GM13976 (cell line): ENCODE results near the gene COL13A1.

Source experiments
- DNase-seq: peaks from one replicate; pipeline ENCODE4 v3.0.0; 2012; ENCODE audit warnings: low spot score
- in situ Hi-C: fragments of 300-500 bp; cut with MboI; formaldehyde crosslinking; loops from one replicate; pipeline ENCODE4 v1.12.0; 2022; ENCODE audit warnings: low sequenced_read_pairs, mixed read lengths, inconsistent platforms; ENCODE audit not compliant: unreplicated experiment
- TF ChIP-seq, protein P1 (sequence below): IDR thresholded peaks from 2 replicates; pipeline ENCODE4 v1.5.1; 2012; ENCODE audit warnings: borderline replicate concordance, mild to moderate bottlenecking; ENCODE audit not compliant: insufficient read depth; ENCODE audit errors: extremely low read depth, missing control alignments, control extremely low read depth

COL13A1 gene

GRCh38 chr10:69840773-69841172 lies 39.1 kb downstream of the COL13A1 start:
- in situ Hi-C loops, result no loop called here
- DNase-seq, result no peak
- TF ChIP-seq, protein P1, sequence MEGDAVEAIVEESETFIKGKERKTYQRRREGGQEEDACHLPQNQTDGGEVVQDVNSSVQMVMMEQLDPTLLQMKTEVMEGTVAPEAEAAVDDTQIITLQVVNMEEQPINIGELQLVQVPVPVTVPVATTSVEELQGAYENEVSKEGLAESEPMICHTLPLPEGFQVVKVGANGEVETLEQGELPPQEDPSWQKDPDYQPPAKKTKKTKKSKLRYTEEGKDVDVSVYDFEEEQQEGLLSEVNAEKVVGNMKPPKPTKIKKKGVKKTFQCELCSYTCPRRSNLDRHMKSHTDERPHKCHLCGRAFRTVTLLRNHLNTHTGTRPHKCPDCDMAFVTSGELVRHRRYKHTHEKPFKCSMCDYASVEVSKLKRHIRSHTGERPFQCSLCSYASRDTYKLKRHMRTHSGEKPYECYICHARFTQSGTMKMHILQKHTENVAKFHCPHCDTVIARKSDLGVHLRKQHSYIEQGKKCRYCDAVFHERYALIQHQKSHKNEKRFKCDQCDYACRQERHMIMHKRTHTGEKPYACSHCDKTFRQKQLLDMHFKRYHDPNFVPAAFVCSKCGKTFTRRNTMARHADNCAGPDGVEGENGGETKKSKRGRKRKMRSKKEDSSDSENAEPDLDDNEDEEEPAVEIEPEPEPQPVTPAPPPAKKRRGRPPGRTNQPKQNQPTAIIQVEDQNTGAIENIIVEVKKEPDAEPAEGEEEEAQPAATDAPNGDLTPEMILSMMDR, result no peak

- no peak for DNase-seq
- in situ Hi-C loops, result no loop called here
- TF ChIP-seq, protein P1, result no peak
Measured at GRCh38 chr10:69842020-69842419, 40.3 kb downstream of the COL13A1 start.

DNA sequence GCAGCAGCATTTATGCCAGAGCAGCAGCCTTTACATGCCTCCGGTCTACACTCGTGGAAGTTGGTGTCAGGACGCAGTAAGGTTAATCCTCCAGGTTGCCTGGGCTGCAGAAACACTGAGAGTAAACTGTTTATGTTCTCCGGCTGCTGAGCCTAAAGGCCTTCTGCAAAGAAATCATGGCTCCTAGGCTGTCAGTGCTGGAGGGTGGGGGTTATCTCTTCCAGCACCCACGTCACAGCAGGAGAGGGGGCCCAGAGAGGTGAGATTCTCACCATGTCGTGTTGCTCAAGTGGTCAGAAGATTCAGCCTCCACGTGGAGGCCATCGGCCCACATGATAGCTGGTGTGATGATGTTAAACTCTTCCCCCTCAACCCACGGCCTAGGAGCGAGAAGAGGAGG lies 41.2 kb downstream of the COL13A1 start:
- in situ Hi-C loops, result no loop called here
- TF ChIP-seq, protein P1, result no peak
- DNase-seq, result no peak

DNA sequence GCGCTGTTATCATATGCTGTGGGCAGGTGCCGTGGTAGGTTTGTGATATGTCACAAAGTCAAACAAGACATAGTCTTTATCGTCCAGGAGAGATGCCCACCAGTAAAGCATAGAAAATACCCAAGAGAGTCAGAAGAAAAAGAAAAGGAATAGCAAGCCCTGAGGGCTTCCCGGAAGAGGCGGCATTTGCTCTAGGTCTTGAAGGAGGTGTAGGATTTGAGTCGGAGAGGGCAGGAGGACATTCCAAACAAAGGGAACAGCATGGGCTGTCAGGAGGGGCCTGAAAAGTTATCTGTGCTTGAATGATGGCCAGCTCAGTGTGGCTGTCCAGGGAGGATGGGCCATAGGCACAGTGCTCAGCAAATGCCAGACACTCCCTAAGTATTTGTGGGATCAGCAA lies 42.2 kb downstream of the COL13A1 start:
- no peak for DNase-seq
- in situ Hi-C loops, result no loop called here
- TF ChIP-seq, protein P1, result no peak

- DNase-seq, result no peak
- in situ Hi-C loops, result no loop called here
- TF ChIP-seq, protein P1, result no peak
Measured at GRCh38 chr10:69844698-69845097, 43.0 kb downstream of the COL13A1 start.

- no peak for DNase-seq
- in situ Hi-C loops, result no loop called here
Measured at GRCh38 chr10:69845574-69846292, 44.0 kb downstream of the COL13A1 start.

More at GRCh38 chr10:69845574-69846292, 44.0 kb downstream of the COL13A1 start:
- TF ChIP-seq, protein P1, result no peak
